ENCODE data around the gene SLC16A3. TPM values are rescaled to one million over a fixed set of nuclear protein-coding genes. Genes with fewer than 3 reads are reported as not detected.

Gene SLC16A3
- total RNA-seq: 10 to 100 TPM; 93.4 to 99.0 TPM
- 21.5 TPM for polyA plus RNA-seq (2013, experiment 1 of 2)
- polyA plus RNA-seq (2013, experiment 2 of 2): 20.4 TPM
- total RNA-seq: 16.3 to 220 (median 39.1) reads per million in 172 experiments

- Mint-ChIP-seq H3K4me3 (peak within 1 kb of the TSS; percentile 92), H3K36me3 (ENCODE audit: low read depth) (no peaks in the 10 kb centered on the region), H3K27me3 (no peaks in the 10 kb centered on the region), H3K9me3 (no peaks in the 10 kb centered on the region), H3K27ac (peak within 1 kb of the TSS; percentile 86), H3K4me1 (ENCODE audit: low read depth) (peaks cover 21% of the 10 kb centered on the region)
- Histone ChIP-seq H3K9me3 (ENCODE audit: control insufficient read depth in 1 of 2, insufficient read depth in 1 of 2, low read length in 2 of 2) (no peaks in the 10 kb centered on the region), H3K4me1 (ENCODE audit: insufficient read depth, low read length) (peaks cover 50% of the 10 kb centered on the region), H3K27ac (ENCODE audit: low read depth in 1 of 2, low read length in 2 of 2) (peak within 1 kb of the TSS; percentile 64 to 65), H3K36me3 (ENCODE audit: insufficient read depth, low read length) (no peaks in the 10 kb centered on the region), H3K27me3 (ENCODE audit: control insufficient read depth in 1 of 2, insufficient read depth in 2 of 2, low read length in 2 of 2) (no peaks in the 10 kb centered on the region), H3K4me3 (ENCODE audit: low read length) (peak within 1 kb of the TSS; percentile 59)
- ATAC-seq (ENCODE audit: poor library complexity) (peak; percentile 45), DNase-seq (peak in 12 of 14 experiments; percentile 47 to 89 (median 60))
- TF ChIP-seq CTCF (IDR thresholded peaks at IDR 0.05): no peak
- POLR2A ChIA-PET: interaction anchor here (0.8 to 2.3 kb wide), 12 partner anchors 11 to 192 kb away, joined by 3 to 17 read pairs (median 3); partner anchors contain the start of gene DCXR
- CTCF ChIA-PET: interaction anchor here (1.0 kb wide), 1 partner anchor 23 kb away, joined by 6 read pairs; no protein-coding TSS in a partner anchor
- intact Hi-C loops (cut with DNase I, micrococcal nuclease): no loop called here
Observed at GRCh38 chr17:82228842-82229697, at the start of gene SLC16A3. TSS of gene SLC16A3 (plus strand) at chr17:82229042. CDS start at chr17:82236009, 6,967 bp downstream.

GRCh38 chr17:82179412-82179811 lies 49.4 kb upstream of the SLC16A3 start:
- no peak for ATAC-seq (ENCODE audit: poor library complexity)
- H3K4me3 ChIP-seq (ENCODE audit: low read length): no peak overlapping the region
- Mint-ChIP-seq H3K36me3 (ENCODE audit: low read depth) (peaks cover 43% of the 10 kb centered on the region), H3K9me3 (no peaks in the 10 kb centered on the region), H3K27me3 (no peaks in the 10 kb centered on the region), H3K4me3 (no peak overlapping the region), H3K4me1 (ENCODE audit: low read depth) (no peaks in the 10 kb centered on the region), H3K27ac (no peak overlapping the region)
- H3K36me3 ChIP-seq (ENCODE audit: insufficient read depth, low read length): peaks cover 35% of the 10 kb centered on the region
- H3K4me1 ChIP-seq (ENCODE audit: insufficient read depth, low read length): no peaks in the 10 kb centered on the region
- H3K27me3 ChIP-seq (ENCODE audit: control insufficient read depth in 1 of 2, insufficient read depth in 2 of 2, low read length in 2 of 2): no peaks in the 10 kb centered on the region
- no peak for TF ChIP-seq CTCF (IDR thresholded peaks at IDR 0.05)
- H3K9me3 ChIP-seq (ENCODE audit: control insufficient read depth in 1 of 2, insufficient read depth in 1 of 2, low read length in 2 of 2): no peaks in the 10 kb centered on the region
- no peak overlapping the region for H3K27ac ChIP-seq (ENCODE audit: low read depth in 1 of 2, low read length in 2 of 2)
- intact Hi-C loops (cut with DNase I, micrococcal nuclease): no loop called here
- ChIA-PET POLR2A (no interaction called here), CTCF (no interaction called here)
- no peak for DNase-seq

- Histone ChIP-seq H3K4me3 (ENCODE audit: low read length) (no peak overlapping the region), H3K4me1 (ENCODE audit: insufficient read depth, low read length) (no peaks in the 10 kb centered on the region), H3K27me3 (ENCODE audit: control insufficient read depth in 1 of 2, insufficient read depth in 2 of 2, low read length in 2 of 2) (no peaks in the 10 kb centered on the region), H3K9me3 (ENCODE audit: control insufficient read depth in 1 of 2, insufficient read depth in 1 of 2, low read length in 2 of 2) (no peaks in the 10 kb centered on the region), H3K27ac (ENCODE audit: low read depth in 1 of 2, low read length in 2 of 2) (no peak overlapping the region), H3K36me3 (ENCODE audit: insufficient read depth, low read length) (peaks cover 41% of the 10 kb centered on the region)
- Mint-ChIP-seq H3K4me1 (ENCODE audit: low read depth) (no peaks in the 10 kb centered on the region), H3K4me3 (no peak overlapping the region), H3K27me3 (no peaks in the 10 kb centered on the region), H3K9me3 (no peaks in the 10 kb centered on the region), H3K36me3 (ENCODE audit: low read depth) (peaks cover 43% of the 10 kb centered on the region), H3K27ac (no peak overlapping the region)
- no peak for TF ChIP-seq CTCF (IDR thresholded peaks at IDR 0.05)
- no peak for DNase-seq
- POLR2A ChIA-PET: no interaction called here
- no peak for ATAC-seq (ENCODE audit: poor library complexity)
- intact Hi-C loops (cut with DNase I, micrococcal nuclease): no loop called here
- CTCF ChIA-PET: no interaction called here
Observed at GRCh38 chr17:82179946-82180475, 48.8 kb upstream of the SLC16A3 start.
